Breast epithelium (tissue), 3 donors: ENCODE measurements around the gene ZSWIM4.
"Not testable (repeated sequence)": the region's sequence is repeated elsewhere in the genome, so short reads cannot be mapped to it uniquely, and the experiment has no call there.

ENCODE experiments used
- POLR2AphosphoS5 ChIP-seq, 3 donors: sonication (generic); formaldehyde crosslinking; IDR thresholded peaks; one replicate each; pipeline ENCODE4 v1.6.1; 2017; ENCODE audit warnings: antibody characterized with exemption in 3 of 3
- TF ChIP-seq, protein P1 (sequence below), 3 donors: fragments of 450-650 bp; IDR thresholded peaks; one replicate each; pipeline ENCODE4 v1.5.1; 2016 to 2017; ENCODE audit warnings: antibody characterized with exemption in 3 of 3, mild to moderate bottlenecking in 3 of 3, moderate library complexity in 3 of 3

DNA sequence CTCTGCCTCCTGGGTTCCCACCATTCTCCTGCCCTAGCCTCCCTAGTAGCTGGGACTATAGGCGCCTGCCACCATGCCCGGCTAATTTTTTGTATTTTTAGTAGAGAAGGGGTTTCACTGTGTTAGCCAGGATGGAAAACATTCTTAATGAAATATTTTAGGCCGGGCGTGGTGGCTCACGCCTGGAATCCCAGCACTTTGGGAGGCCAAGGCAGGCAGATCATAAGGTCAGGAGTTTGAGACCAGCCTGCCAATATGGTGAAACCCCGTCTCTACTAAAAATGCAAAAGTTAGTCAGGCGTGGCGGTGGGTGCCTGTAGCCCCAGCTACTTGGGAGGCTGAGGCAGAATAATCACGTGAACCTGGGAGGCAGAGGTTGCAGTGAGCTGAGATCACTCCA is 1.9 kb upstream of the ZSWIM4 start:
- TF ChIP-seq, protein P1, sequence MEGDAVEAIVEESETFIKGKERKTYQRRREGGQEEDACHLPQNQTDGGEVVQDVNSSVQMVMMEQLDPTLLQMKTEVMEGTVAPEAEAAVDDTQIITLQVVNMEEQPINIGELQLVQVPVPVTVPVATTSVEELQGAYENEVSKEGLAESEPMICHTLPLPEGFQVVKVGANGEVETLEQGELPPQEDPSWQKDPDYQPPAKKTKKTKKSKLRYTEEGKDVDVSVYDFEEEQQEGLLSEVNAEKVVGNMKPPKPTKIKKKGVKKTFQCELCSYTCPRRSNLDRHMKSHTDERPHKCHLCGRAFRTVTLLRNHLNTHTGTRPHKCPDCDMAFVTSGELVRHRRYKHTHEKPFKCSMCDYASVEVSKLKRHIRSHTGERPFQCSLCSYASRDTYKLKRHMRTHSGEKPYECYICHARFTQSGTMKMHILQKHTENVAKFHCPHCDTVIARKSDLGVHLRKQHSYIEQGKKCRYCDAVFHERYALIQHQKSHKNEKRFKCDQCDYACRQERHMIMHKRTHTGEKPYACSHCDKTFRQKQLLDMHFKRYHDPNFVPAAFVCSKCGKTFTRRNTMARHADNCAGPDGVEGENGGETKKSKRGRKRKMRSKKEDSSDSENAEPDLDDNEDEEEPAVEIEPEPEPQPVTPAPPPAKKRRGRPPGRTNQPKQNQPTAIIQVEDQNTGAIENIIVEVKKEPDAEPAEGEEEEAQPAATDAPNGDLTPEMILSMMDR (IDR thresholded peaks at IDR 0.05) = not testable (repeated sequence)
- TF ChIP-seq POLR2AphosphoS5 (IDR thresholded peaks at IDR 0.05) = not testable (repeated sequence)
